ENCODE data around the gene WDR76. TPM values are rescaled to one million over a fixed set of nuclear protein-coding genes. Genes with fewer than 3 reads are reported as not detected.

WDR76 gene
- total and polyA plus RNA-seq, 8 donors = 8.6 to 23.1 (median 15.9) TPM

DNA sequence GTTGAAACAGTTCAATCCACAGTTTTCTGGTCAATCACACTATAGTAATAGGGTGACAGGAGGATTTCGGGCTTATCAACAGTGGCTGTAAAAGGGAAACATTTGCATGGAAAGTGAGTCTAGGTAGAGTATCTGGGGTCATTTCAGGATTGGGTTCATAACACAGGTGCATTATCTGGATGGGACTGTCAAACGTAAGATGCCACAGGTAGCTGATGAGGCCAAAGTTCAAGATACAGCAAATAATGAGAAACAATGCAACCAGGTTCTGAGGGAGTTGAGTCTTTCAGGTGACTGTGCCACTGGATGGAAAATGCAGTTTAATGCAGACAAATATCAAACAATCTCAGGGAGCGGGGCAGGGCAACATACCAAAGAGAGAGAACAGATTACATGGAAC is 62.2 kb downstream of the WDR76 start:
- Histone ChIP-seq H3K36me3 (no peaks in the 10 kb centered on the region), H3K4me3 (no peak overlapping the region), H3K27me3 (no peaks in the 10 kb centered on the region), H3K4me1 (no peaks in the 10 kb centered on the region), H3K9me3 (no peaks in the 10 kb centered on the region), H3K27ac (no peak overlapping the region)
- intact Hi-C loops (cut with DNase I) = no loop called here
- DNase-seq (no peak), ATAC-seq (no peak)
- TF ChIP-seq, protein P1, sequence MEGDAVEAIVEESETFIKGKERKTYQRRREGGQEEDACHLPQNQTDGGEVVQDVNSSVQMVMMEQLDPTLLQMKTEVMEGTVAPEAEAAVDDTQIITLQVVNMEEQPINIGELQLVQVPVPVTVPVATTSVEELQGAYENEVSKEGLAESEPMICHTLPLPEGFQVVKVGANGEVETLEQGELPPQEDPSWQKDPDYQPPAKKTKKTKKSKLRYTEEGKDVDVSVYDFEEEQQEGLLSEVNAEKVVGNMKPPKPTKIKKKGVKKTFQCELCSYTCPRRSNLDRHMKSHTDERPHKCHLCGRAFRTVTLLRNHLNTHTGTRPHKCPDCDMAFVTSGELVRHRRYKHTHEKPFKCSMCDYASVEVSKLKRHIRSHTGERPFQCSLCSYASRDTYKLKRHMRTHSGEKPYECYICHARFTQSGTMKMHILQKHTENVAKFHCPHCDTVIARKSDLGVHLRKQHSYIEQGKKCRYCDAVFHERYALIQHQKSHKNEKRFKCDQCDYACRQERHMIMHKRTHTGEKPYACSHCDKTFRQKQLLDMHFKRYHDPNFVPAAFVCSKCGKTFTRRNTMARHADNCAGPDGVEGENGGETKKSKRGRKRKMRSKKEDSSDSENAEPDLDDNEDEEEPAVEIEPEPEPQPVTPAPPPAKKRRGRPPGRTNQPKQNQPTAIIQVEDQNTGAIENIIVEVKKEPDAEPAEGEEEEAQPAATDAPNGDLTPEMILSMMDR (IDR thresholded peaks at IDR 0.05) = no peak

DNA sequence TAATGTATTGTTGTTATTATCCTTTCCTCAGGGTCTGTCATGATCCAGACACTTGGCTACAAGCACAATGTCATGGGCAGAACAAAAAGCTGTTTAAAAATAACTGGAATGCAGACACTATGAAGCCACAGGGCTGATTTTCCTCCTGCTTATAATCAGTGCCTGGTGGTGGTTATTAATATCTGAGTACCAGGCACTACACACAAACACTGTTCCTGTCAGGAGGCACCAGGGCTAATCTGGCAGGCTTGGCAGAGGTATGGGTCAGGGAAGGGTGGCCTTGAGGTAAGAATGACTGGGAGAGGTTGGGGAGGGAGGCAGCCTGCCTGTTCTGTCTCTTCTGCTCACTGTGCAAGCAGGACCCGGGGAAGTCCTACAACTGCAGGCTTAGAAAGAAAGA is 67.2 kb downstream of the WDR76 start:
- H3K4me3 ChIP-seq = no peak overlapping the region
- no peaks in the 10 kb centered on the region for H3K4me1 ChIP-seq
- no peak for DNase-seq
- TF ChIP-seq, protein P1 (IDR thresholded peaks at IDR 0.05) = no peak
- no peaks in the 10 kb centered on the region for H3K27me3 ChIP-seq
- ATAC-seq = no peak
- H3K27ac ChIP-seq = no peak overlapping the region
- intact Hi-C loops (cut with DNase I) = no loop called here
- no peaks in the 10 kb centered on the region for H3K9me3 ChIP-seq
- H3K36me3 ChIP-seq = no peaks in the 10 kb centered on the region

DNA sequence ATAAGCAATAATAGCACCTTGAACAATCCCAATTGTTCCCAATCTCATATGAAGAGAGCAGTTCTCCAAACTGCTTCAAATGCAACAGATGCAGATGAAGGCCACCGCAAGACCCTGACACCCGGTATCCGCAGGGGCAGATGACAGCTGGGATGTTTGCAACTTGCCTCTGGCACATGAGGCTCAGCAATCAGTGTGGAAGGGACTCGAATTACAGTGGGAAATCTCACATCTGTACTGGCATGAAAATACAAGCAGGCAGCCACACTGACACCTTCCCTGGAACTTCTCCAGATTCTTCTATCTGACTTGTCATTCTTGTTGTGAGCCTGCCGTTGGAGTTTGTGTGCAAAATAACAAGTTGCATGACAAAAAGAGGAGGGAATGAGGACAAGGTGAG is 68.8 kb downstream of the WDR76 start:
- Histone ChIP-seq H3K27me3 (no peaks in the 10 kb centered on the region), H3K36me3 (no peaks in the 10 kb centered on the region), H3K4me1 (no peaks in the 10 kb centered on the region), H3K9me3 (no peaks in the 10 kb centered on the region), H3K27ac (no peak overlapping the region), H3K4me3 (no peak overlapping the region)
- TF ChIP-seq, protein P1 (IDR thresholded peaks at IDR 0.05) = no peak
- DNase-seq (no peak), ATAC-seq (no peak)
- intact Hi-C loops (cut with DNase I) = no loop called here

DNA sequence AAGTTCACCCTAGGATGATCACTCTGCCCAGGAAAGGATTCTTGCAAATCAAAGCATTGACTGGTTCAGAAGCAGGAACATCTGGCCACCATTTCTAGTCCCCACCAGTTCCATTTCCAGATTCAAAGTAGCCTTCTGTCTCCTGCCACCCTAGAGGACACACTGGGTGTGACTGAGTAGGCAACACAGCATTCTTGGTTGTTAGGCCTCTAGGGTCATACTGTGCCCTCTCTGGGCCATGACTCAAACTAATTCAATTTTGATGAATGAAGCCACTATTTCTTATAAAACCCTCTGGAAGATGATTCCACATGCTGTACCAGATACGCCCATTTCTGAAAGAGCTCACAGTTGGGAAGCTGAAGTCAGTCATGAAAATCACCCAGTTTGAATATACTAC is 69.7 kb downstream of the WDR76 start:
- Histone ChIP-seq H3K27ac (no peak overlapping the region), H3K4me1 (no peaks in the 10 kb centered on the region), H3K9me3 (no peaks in the 10 kb centered on the region), H3K27me3 (no peaks in the 10 kb centered on the region), H3K4me3 (no peak overlapping the region), H3K36me3 (no peaks in the 10 kb centered on the region)
- intact Hi-C loops (cut with DNase I) = no loop called here
- DNase-seq = no peak
- TF ChIP-seq, protein P1 (IDR thresholded peaks at IDR 0.05) = no peak
- no peak for ATAC-seq

DNA sequence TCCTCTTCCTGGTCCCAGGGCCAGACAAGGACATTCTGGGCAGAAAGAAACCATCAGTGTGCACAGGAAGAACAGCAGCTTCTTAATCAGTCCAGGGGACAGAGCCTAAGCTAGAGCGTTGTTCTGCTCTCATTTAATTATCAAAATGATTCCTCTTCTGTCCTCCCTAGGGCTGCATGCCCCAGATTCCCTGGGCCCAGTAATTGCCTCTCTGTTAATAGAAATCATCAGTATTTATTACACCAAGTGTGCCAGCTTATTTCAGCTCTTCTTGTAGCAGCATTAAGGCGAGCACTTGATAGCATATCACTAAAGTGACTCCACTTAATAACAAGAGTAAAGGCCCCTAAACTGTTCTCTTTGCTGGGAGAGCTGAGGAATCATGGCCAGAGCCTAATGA is 72.1 kb downstream of the WDR76 start:
- ATAC-seq = no peak
- no peaks in the 10 kb centered on the region for H3K9me3 ChIP-seq
- TF ChIP-seq, protein P1 (IDR thresholded peaks at IDR 0.05) = no peak
- H3K27me3 ChIP-seq = no peaks in the 10 kb centered on the region
- no peak overlapping the region for H3K4me3 ChIP-seq
- DNase-seq = no peak
- no peaks in the 10 kb centered on the region for H3K4me1 ChIP-seq
- intact Hi-C loops (cut with DNase I) = no loop called here
- no peak overlapping the region for H3K27ac ChIP-seq
- no peaks in the 10 kb centered on the region for H3K36me3 ChIP-seq

Measured in left lung (tissue), 10 donors.